Body of pancreas (tissue), 4 donors: ENCODE results near the gene TEX35. TPM values are rescaled to one million over a fixed set of nuclear protein-coding genes. Genes with fewer than 3 reads are reported as not detected.

Source experiments
- ATAC-seq: fragments of 150-250 bp; one replicate; pipeline ENCODE4 v1.9.1; 2016
- DNase-seq, 4 donors: peaks; one replicate each; pipeline ENCODE4 v3.0.0-alpha.2; 2019
- H3K27ac ChIP-seq, 4 donors: fragments of 200-600 bp; sonication (generic); 1 replicate in 3 of 4; 2 replicates in 1 of 4; pipeline versions ENCODE4 v1.5.1 to v1.6.1; 2016 to 2019; ENCODE audit warnings: mild to moderate bottlenecking in 1 of 4, mixed read lengths in 1 of 4, moderate library complexity in 1 of 4
- H3K27me3 ChIP-seq, 2 donors: fragments of 200-600 bp; sonication (generic); one replicate each; pipeline ENCODE4 v1.6.0; 2016; ENCODE audit warnings: mild to moderate bottlenecking in 1 of 2
- H3K36me3 ChIP-seq, 2 donors: fragments of 200-600 bp; sonication (generic); replicated peaks in 1 of 2; 2 replicates each; pipeline ENCODE4 v1.5.1; 2016; ENCODE audit warnings: low read depth in 2 of 2; ENCODE audit not compliant: insufficient read depth in 1 of 2
- H3K4me1 ChIP-seq: fragments of 200-600 bp; sonication (generic); one replicate; pipeline ENCODE4 v1.6.0; 2016
- H3K4me3 ChIP-seq, 2 donors: fragments of 200-600 bp; sonication (generic); 1 replicate in 1 of 2; 2 replicates in 1 of 2; pipeline ENCODE4 v1.5.1; 2016 to 2019
- H3K9me3 ChIP-seq, 3 donors: fragments of 200-600 bp; sonication (generic); 1 replicate in 2 of 3; 2 replicates in 1 of 3; pipeline ENCODE4 v1.5.1; 2016
- CTCF ChIP-seq, 7 experiments: fragments of 450-650 bp in 4 of 7; fragments of 200-600 bp in 3 of 7; sonication (generic) in 3 of 7; IDR thresholded peaks; one replicate each; pipeline ENCODE4 v1.5.1; 2016 to 2019; ENCODE audit warnings: antibody characterized with exemption in 7 of 7
- POLR2A ChIP-seq, 3 donors: fragments of 450-650 bp; IDR thresholded peaks; one replicate each; pipeline ENCODE4 v1.6.1; 2016; ENCODE audit warnings: antibody characterized with exemption in 3 of 3, mild to moderate bottlenecking in 2 of 3
- WGBS, 2 donors: methylation state at CpG; one replicate each; pipeline ENCODE4 v1.1.5; 2017; 5-methylcytosine and 5-hydroxymethylcytosine counted together
- intact Hi-C: fragments of 100-400 bp; cut with DNase I; formaldehyde crosslinking; loops from one replicate; pipeline ENCODE4 v1.15.1; 2023
- total RNA-seq, 2 donors: library from RNA; depleted of rRNA; stranded (reverse); fragments of >200 nt; gene quantifications; one replicate each; pipeline ENCODE4 v1.1.0, GENCODE V29; 2016

TEX35 gene
- total RNA-seq, 2 donors from 2014 or later = not detected

- ATAC-seq = no peak
- Histone ChIP-seq H3K4me3 (no peak overlapping the region), H3K27ac (no peak overlapping the region), H3K27me3 (no peaks in the 10 kb centered on the region), H3K36me3 (no peaks in the 10 kb centered on the region), H3K4me1 (no peaks in the 10 kb centered on the region), H3K9me3 (no peaks in the 10 kb centered on the region)
- TF ChIP-seq POLR2A (IDR thresholded peaks at IDR 0.05) (no peak), CTCF (IDR thresholded peaks at IDR 0.05) (no peak)
- no peak for DNase-seq
- intact Hi-C loops = no loop called here
- 89 to 92% methylated on average over 3 to 4 of the region's 4 CpGs for WGBS, 2 donors
These were observed 24.5 kb upstream of the TEX35 start for GRCh38 chr1:178488393-178488792.

GRCh38 chr1:178489399-178489798 lies 23.5 kb upstream of the TEX35 start:
- DNase-seq (no peak), ATAC-seq (no peak)
- WGBS, 2 donors = 84 to 86% methylated on average over 4 of the region's 4 CpGs
- no peak overlapping the region for H3K4me3 ChIP-seq
- H3K9me3 ChIP-seq = no peaks in the 10 kb centered on the region
- H3K27ac ChIP-seq = no peak overlapping the region
- intact Hi-C loops = no loop called here
- TF ChIP-seq CTCF (IDR thresholded peaks at IDR 0.05) (no peak), POLR2A (IDR thresholded peaks at IDR 0.05) (no peak)
- no peaks in the 10 kb centered on the region for H3K36me3 ChIP-seq
- no peaks in the 10 kb centered on the region for H3K27me3 ChIP-seq
- no peaks in the 10 kb centered on the region for H3K4me1 ChIP-seq

GRCh38 chr1:178490136-178490535 lies 22.8 kb upstream of the TEX35 start:
- no peaks in the 10 kb centered on the region for H3K36me3 ChIP-seq
- no peak overlapping the region for H3K4me3 ChIP-seq
- WGBS, 2 donors = 85 to 92% methylated on average over 7 to 8 of the region's 8 CpGs
- no peak overlapping the region for H3K27ac ChIP-seq
- ATAC-seq (no peak), DNase-seq (no peak)
- no peaks in the 10 kb centered on the region for H3K9me3 ChIP-seq
- no peak for TF ChIP-seq CTCF (IDR thresholded peaks at IDR 0.05)
- no peak for TF ChIP-seq POLR2A (IDR thresholded peaks at IDR 0.05)
- H3K4me1 ChIP-seq = no peaks in the 10 kb centered on the region
- intact Hi-C loops = no loop called here
- no peaks in the 10 kb centered on the region for H3K27me3 ChIP-seq

- DNase-seq (no peak), ATAC-seq (no peak)
- no peak overlapping the region for H3K27ac ChIP-seq
- no peaks in the 10 kb centered on the region for H3K27me3 ChIP-seq
- intact Hi-C loops = no loop called here
- no peaks in the 10 kb centered on the region for H3K9me3 ChIP-seq
- no peaks in the 10 kb centered on the region for H3K36me3 ChIP-seq
- no peak overlapping the region for H3K4me3 ChIP-seq
- H3K4me1 ChIP-seq = no peaks in the 10 kb centered on the region
- 89 to 90% methylated on average over 9 of the region's 9 CpGs for WGBS, 2 donors
- TF ChIP-seq POLR2A (IDR thresholded peaks at IDR 0.05) (no peak), CTCF (IDR thresholded peaks at IDR 0.05) (no peak)
These were observed 21.9 kb upstream of the TEX35 start for GRCh38 chr1:178490967-178491366.

- Histone ChIP-seq H3K4me1 (no peaks in the 10 kb centered on the region), H3K27me3 (no peaks in the 10 kb centered on the region), H3K27ac (no peak overlapping the region), H3K9me3 (no peaks in the 10 kb centered on the region), H3K4me3 (no peak overlapping the region), H3K36me3 (no peaks in the 10 kb centered on the region)
- intact Hi-C loops = no loop called here
- no peak for DNase-seq
- ATAC-seq = no peak
- no peak for TF ChIP-seq POLR2A (IDR thresholded peaks at IDR 0.05)
- no peak for TF ChIP-seq CTCF (IDR thresholded peaks at IDR 0.05)
- 89 to 92% methylated on average over 4 of the region's 4 CpGs for WGBS, 2 donors
These were observed 21.2 kb upstream of the TEX35 start for GRCh38 chr1:178491721-178492120.
